WTC11 (cell line): ENCODE results near the gene PCID2.

ENCODE experiments used
- CTCF ChIP-seq: fragments of 200-600 bp; IDR thresholded peaks from 2 replicates; pipeline ENCODE4 v1.8.0; 2022; ENCODE audit warnings: antibody characterized with exemption
- NFYB ChIP-seq: sonication (generic); formaldehyde crosslinking; conservative IDR thresholded peaks from 2 replicates; pipeline ENCODE4 v1.8.0; 2022; ENCODE audit warnings: low read depth, missing genetic modification reagents

GRCh38 chr13:113179374-113180230, 28.9 kb downstream of the PCID2 start:
- TF ChIP-seq CTCF (no peak), NFYB (CRISPR knock-in tag) (no peak)
